HG02571 (cell line): ENCODE results near the gene WIPF3.
"Not testable (repeated sequence)": the region's sequence is repeated elsewhere in the genome, so short reads cannot be mapped to it uniquely, and the experiment has no call there.

Source experiments
- ATAC-seq: cut with Tn5 transposase; IDR thresholded peaks from one replicate; pipeline ENCODE4 v1.9.1; 2021; ENCODE audit warnings: mild to moderate bottlenecking, moderate library complexity; ENCODE audit not compliant: unreplicated experiment

WIPF3 gene

GRCh38 chr7:29875741-29876140 is 69.4 kb downstream of the WIPF3 start:
- ATAC-seq = no peak

- ATAC-seq = no peak
Observed at GRCh38 chr7:29877196-29877595, 70.9 kb downstream of the WIPF3 start.

GRCh38 chr7:29878081-29878688 is 71.9 kb downstream of the WIPF3 start:
- no peak for ATAC-seq

GRCh38 chr7:29879609-29880008 is 73.3 kb downstream of the WIPF3 start:
- no peak for ATAC-seq

- ATAC-seq = no peak
Observed at GRCh38 chr7:29881724-29882123, 75.4 kb downstream of the WIPF3 start.

GRCh38 chr7:29882481-29882880 is 76.2 kb downstream of the WIPF3 start:
- ATAC-seq = no peak

GRCh38 chr7:29883462-29884398 is 77.4 kb downstream of the WIPF3 start:
- ATAC-seq = no peak

- no peak for ATAC-seq
Observed at GRCh38 chr7:29884399-29885272, 78.3 kb downstream of the WIPF3 start.

GRCh38 chr7:29885626-29886025 is 79.3 kb downstream of the WIPF3 start:
- no peak for ATAC-seq

GRCh38 chr7:29886827-29887226 is 80.5 kb downstream of the WIPF3 start:
- no peak for ATAC-seq

GRCh38 chr7:29888006-29888405 is 81.7 kb downstream of the WIPF3 start:
- no peak for ATAC-seq

GRCh38 chr7:29889288-29889687 is 83.0 kb downstream of the WIPF3 start:
- ATAC-seq = no peak

GRCh38 chr7:29890251-29890650 is 83.9 kb downstream of the WIPF3 start:
- ATAC-seq = no peak

- not testable (repeated sequence) for ATAC-seq
Observed at GRCh38 chr7:29890786-29891185, 84.5 kb downstream of the WIPF3 start.

GRCh38 chr7:29891766-29892165 is 85.5 kb downstream of the WIPF3 start:
- ATAC-seq = no peak

GRCh38 chr7:29892231-29892630 is 85.9 kb downstream of the WIPF3 start:
- no peak for ATAC-seq

GRCh38 chr7:29893351-29893965 is 87.2 kb downstream of the WIPF3 start:
- ATAC-seq = no peak

- ATAC-seq = no peak
Observed at GRCh38 chr7:29894256-29894655, 87.9 kb downstream of the WIPF3 start.

GRCh38 chr7:29895559-29895958 is 89.3 kb downstream of the WIPF3 start:
- ATAC-seq = no peak

- ATAC-seq = no peak
Observed at GRCh38 chr7:29896685-29897411, 90.5 kb downstream of the WIPF3 start.
